Limb (tissue), 2 donors: ENCODE measurements around the gene SPATA7.

ENCODE experiments used
- DNase-seq, 2 donors: peaks; one replicate each; pipeline ENCODE4 v3.0.0-alpha.2; 2016; ENCODE audit errors: extremely low spot score in 2 of 2

The SPATA7 gene

DNA sequence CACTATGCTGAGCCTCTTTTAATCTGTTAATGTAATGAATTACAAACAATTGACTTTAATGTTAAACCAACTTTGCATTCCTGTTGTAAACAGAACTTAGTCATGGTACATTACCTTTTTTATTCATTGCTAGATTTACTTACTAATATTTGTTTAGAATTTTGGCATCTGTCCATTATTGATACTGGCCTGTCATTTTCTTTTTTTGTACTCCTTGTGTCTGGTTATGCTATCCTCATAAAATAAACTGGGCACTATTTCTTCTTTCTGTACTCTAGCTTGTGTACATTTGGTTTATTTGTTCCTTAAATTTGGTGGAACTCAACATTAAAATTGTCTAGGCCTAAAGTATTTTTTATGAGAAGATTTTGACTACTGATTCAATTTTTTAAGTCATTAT is 32.1 kb downstream of the SPATA7 start:
- DNase-seq: no peak

- DNase-seq: no peak
Observed at GRCh38 chr14:88420187-88420586, 34.7 kb downstream of the SPATA7 start.

GRCh38 chr14:88421286-88421685 is 35.8 kb downstream of the SPATA7 start:
- no peak for DNase-seq

DNA sequence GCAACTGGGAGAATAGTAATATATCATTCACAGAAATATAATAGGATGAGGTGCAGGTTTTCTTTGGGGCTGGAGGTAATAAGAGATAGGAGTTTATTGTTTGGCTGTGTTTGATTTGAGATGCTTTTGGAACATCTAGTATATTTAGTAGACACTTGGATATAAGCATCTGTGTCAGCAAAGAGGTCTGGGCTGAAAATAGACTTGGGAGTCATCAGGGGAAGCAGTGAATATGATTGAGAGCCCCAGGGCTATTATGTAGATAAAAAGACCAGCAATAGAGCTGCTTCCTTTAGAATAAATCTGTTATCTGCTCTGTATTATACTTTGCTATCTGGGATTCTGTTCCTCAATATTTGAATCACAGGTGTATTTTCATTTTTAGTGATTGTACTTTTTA is 36.6 kb downstream of the SPATA7 start:
- DNase-seq: no peak

DNA sequence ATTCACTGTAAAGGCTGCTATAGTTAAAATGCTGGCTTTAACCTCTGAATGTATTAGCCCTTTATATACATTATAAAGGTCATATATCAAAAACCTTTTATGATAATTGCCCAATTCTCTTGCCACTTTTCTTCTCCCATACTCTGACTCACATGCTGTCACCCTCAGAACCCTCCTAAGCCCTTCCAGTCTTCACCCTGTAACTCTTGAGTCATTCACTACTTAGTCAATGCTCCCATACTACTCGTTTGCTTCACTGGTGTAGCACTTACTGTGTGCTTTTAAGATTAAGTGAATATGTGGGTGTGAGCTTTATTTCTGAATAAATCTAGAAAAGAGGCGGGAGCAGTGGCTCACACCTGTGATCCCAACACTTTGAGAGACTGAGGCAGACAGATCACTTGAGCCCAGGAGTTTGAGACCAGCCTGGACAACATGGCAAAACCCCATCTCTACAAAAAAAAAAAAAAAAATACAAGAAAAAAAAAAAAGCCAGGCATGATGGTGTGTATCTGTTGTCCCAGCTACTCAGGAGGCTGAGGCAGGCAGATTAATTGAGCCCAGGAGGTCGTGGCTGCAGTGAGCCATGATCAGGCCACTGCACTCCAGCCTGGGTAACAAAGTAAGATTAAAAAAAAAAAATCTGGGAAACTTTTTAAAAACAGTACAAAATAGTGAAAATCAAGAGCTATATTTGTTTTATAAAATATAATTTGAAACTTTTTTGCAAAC is 37.6 kb downstream of the SPATA7 start:
- DNase-seq: no peak

- no peak for DNase-seq
Observed at GRCh38 chr14:88424573-88424972, 39.1 kb downstream of the SPATA7 start.

GRCh38 chr14:88426271-88426670 is 40.8 kb downstream of the SPATA7 start:
- DNase-seq: no peak

GRCh38 chr14:88430976-88431375 is 45.5 kb downstream of the SPATA7 start:
- DNase-seq: no peak

DNA sequence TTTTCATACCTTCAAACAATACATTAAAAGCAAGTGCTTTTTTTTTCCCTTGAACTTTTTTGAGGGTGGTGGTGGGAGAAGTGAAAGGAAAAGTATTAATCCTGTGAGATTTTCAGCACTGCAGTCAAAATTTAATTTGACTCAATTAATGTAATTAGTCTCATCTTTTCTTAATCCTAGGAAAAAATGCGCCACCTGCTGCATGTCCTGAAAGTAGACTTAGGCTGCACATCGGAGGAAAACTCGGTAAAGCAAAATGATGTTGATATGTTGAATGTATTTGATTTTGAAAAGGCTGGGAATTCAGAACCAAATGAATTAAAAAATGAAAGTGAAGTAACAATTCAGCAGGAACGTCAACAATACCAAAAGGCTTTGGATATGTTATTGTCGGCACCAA is 52.2 kb downstream of the SPATA7 start:
- no peak for DNase-seq

GRCh38 chr14:88439088-88439487 is 53.6 kb downstream of the SPATA7 start:
- no peak for DNase-seq

- no peak for DNase-seq
Observed at GRCh38 chr14:88452231-88452630, 66.8 kb downstream of the SPATA7 start.

DNA sequence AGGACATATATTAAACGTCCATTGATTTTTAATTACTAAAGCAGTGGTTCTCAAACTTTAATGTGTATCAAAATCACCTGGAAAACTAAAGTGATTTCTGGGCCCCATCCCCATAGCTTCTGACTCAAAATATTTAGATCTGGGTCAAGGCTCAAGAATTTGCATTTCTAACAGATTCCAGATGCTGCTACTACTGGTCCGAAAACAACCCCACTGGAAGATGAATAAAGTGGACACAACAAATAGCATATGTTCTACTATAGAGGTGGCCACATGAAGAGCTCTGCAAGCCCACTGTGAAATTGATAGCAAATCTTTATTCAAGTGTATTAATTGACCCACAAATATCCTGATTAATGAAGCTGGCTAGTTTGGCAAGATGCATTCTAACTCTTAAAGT is 69.4 kb downstream of the SPATA7 start:
- DNase-seq: no peak

DNA sequence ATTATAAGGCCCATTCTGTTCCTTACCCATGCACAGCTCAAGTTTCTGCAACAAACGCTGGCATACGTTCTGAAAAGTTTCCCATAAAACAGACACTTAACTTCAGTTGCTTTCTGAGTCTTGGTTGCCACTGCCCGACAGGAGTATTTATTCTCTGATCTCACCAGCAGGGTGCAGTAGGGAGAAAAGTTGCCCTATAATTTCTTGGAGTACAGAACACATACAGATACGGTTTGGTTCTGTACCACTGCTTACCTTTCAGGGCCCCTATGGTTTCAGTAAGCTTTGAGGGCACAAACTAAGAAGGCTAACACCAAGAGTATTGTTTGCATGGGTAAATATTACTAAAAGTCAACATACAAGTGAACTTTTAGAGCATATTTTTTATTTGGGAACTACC is 77.9 kb downstream of the SPATA7 start:
- no peak for DNase-seq

DNA sequence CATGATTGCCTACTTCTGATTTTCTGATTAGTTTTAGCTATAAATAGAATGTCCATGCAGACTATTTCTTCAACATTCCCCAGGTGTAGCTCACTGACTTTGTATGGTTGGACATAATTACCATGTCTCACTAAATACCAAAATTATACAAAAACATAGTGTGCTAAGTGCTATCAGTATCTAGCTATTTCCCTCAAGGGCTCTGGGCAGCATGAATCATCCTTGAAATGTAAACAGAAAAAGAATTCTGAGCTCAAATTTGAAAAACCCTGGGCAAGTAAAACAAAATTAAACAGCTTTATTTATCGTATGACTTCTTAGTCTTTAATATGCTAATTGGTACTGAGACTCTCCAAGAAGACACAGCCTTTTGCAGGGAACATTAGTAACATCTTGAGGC is 82.9 kb downstream of the SPATA7 start:
- no peak for DNase-seq

- DNase-seq: no peak
Observed at GRCh38 chr14:88470542-88471440, 85.3 kb downstream of the SPATA7 start.

DNA sequence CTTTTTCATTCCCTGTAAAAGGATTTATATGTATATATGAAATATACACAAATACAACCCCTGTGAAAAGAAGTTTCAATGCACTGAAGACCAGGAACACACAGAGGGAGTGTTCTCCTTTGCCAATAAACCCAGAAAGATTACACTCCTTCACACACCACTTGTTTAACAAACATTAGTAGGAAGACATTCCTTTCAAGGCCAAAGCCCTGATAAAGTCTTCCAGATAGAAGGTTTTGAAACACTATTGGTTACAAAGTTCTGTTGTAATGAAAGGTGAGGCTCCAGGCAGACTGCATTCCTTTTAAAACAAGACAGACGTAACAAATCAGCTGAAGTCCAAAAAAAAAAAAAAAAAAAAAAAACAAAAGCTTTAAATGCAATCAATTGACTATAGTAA is 88.3 kb downstream of the SPATA7 start:
- DNase-seq: no peak

DNA sequence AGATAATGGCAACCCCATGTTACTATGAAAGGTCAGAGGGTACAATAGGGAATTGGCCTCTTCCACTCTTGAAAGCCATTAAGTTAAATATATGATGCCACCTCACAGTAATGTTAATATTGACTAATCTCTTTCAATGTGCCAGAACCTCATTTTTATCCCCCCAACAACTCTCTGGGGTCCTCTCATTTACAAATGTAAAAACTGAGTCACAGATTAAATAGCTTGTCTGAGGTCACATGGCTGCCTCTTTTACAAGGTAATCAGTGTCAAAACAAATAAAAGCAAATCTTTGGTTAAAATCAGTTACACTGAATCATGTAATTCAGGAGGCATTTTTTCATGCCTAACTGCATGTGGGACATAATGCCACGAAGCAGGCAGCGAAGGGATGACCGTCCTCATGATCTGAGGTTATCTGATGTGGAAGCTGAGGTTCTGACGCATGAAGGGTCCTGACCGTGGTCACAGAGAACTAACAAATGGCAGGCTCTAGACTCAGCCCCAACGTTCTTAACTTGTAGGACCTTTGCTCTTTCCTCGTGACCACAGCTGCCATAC is 90.8 kb downstream of the SPATA7 start:
- DNase-seq: no peak

- DNase-seq: no peak
Observed at GRCh38 chr14:88476825-88477224, 91.4 kb downstream of the SPATA7 start.

DNA sequence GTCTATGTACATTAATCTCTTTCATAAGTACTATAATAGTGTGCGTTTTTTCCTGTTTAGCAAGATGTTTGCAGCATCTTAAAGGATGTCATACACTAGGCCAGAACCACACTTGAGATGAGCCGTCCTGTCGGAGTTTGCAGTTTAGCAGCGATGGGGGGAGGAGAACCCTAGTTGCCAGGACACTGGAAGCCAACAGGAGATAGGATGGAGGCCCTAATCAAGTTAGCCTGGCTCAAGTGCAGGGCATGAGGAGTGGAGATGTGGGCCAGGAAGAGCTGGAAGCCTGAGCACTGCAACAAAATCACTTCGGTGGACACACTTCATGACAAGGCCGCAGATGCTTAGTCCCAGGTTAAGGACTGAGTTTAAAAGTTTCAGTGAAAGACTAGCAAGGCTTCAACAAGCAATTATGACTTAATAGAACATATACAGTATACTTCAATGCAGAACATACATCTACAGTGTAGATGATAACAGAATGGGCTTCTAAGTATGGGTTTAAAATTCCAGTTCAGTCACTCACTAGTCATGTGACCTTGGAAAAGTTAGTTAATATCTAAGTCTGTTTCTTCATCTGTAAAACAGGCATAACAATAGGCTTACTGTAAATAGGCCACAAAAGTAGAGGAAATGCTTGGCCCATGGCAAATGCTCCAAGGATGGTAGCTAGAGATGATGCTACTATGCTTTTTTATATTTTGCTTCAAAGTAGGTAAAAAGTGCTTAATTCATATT is 92.2 kb downstream of the SPATA7 start:
- no peak for DNase-seq

- no peak for DNase-seq
Observed at GRCh38 chr14:88478931-88479330, 93.5 kb downstream of the SPATA7 start.

DNA sequence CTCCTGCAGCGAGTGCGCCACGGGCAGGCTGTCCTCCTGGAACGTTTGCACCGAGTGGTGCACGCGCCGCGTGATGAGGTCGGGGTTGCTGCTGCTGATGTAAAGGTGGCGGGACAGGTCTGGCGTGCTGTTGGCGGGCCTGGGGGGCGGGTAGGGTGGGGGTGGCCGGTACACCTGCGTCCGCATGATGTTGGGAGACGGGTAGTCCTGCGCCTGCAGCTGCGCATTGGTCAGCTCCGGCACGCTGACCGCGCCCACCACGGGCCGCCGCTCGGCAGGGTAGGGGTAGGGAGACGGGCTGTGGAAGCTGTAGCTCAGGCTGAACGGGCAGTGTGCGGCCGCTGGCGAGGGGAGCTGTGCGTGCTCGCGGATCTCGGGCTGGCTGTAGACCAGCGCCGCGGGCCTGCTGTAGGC is 94.1 kb downstream of the SPATA7 start:
- no peak for DNase-seq

GRCh38 chr14:88481059-88481458 is 95.6 kb downstream of the SPATA7 start:
- DNase-seq: no peak
